Right atrium auricular region (tissue), 2 donors: Measurements from ENCODE around the gene CD300LB. TPM values are rescaled to one million over a fixed set of nuclear protein-coding genes. Genes with fewer than 3 reads are reported as not detected.

ENCODE experiments used
- DNase-seq: peaks from one replicate; pipeline ENCODE4 v3.0.0-alpha.2; 2019; ENCODE audit warnings: low spot score
- H3K27ac ChIP-seq, 2 donors: fragments of 200-600 bp; sonication (generic); 1 replicate in 1 of 2; 2 replicates in 1 of 2; pipeline ENCODE4 v1.5.1; 2016 to 2019
- H3K27me3 ChIP-seq, 2 donors: fragments of 200-600 bp; sonication (generic); one replicate each; pipeline versions ENCODE4 v1.5.1 to v1.6.0; 2017 to 2019
- H3K36me3 ChIP-seq: fragments of 200-600 bp; sonication (generic); one replicate; pipeline ENCODE4 v1.5.1; 2016
- H3K4me1 ChIP-seq, 2 donors: fragments of 200-600 bp; sonication (generic); one replicate each; pipeline versions ENCODE4 v1.5.1 to v1.6.0; 2017 to 2019
- H3K4me3 ChIP-seq, 2 donors: fragments of 200-600 bp; sonication (generic); 1 replicate in 1 of 2; 2 replicates in 1 of 2; pipeline ENCODE4 v1.5.1; 2017 to 2019; ENCODE audit warnings: mild to moderate bottlenecking in 1 of 2, moderate library complexity in 1 of 2
- H3K9me3 ChIP-seq, 2 donors: fragments of 200-600 bp; sonication (generic); one replicate each; pipeline ENCODE4 v1.5.1; 2019
- CTCF ChIP-seq, 2 donors: fragments of 200-600 bp; sonication (generic); IDR thresholded peaks; one replicate each; pipeline ENCODE4 v1.5.1; 2019; ENCODE audit warnings: antibody characterized with exemption in 2 of 2
- total RNA-seq, 2 donors: library from RNA; depleted of rRNA; stranded (reverse); fragments of >200 nt; gene quantifications; one replicate each; pipeline ENCODE4 v1.1.0, GENCODE V29; 2016

CD300LB gene
- total RNA-seq, 2 donors from 2014 or later, result 0.31 TPM; not detected in 1

GRCh38 chr17:74542727-74543383 is 11.6 kb upstream of the CD300LB start:
- no peak for TF ChIP-seq CTCF (IDR thresholded peaks at IDR 0.05)
- DNase-seq, result no peak
- Histone ChIP-seq H3K36me3 (no peaks in the 10 kb centered on the region), H3K27ac (no peak overlapping the region), H3K4me3 (no peak overlapping the region), H3K27me3 (no peaks in the 10 kb centered on the region), H3K4me1 (no peaks in the 10 kb centered on the region), H3K9me3 (no peaks in the 10 kb centered on the region)

- no peak for DNase-seq
- Histone ChIP-seq H3K36me3 (no peaks in the 10 kb centered on the region), H3K9me3 (no peaks in the 10 kb centered on the region), H3K4me3 (no peak overlapping the region), H3K27me3 (no peaks in the 10 kb centered on the region), H3K4me1 (no peaks in the 10 kb centered on the region), H3K27ac (no peak overlapping the region)
- no peak for TF ChIP-seq CTCF (IDR thresholded peaks at IDR 0.05)
Observed at GRCh38 chr17:74542166-74542565, 10.9 kb upstream of the CD300LB start.

GRCh38 chr17:74541176-74542111 is 10.2 kb upstream of the CD300LB start:
- TF ChIP-seq CTCF (IDR thresholded peaks at IDR 0.05), result no peak
- Histone ChIP-seq H3K27me3 (no peaks in the 10 kb centered on the region), H3K9me3 (no peaks in the 10 kb centered on the region), H3K4me3 (no peak overlapping the region), H3K36me3 (no peaks in the 10 kb centered on the region), H3K4me1 (no peaks in the 10 kb centered on the region), H3K27ac (no peak overlapping the region)
- DNase-seq, result no peak

GRCh38 chr17:74539281-74539820 is 8.1 kb upstream of the CD300LB start:
- no peak overlapping the region for H3K4me3 ChIP-seq
- H3K9me3 ChIP-seq, result peaks cover 0 to 10% of the 10 kb centered on the region in 2 donors
- H3K27me3 ChIP-seq, result no peaks in the 10 kb centered on the region
- TF ChIP-seq CTCF (IDR thresholded peaks at IDR 0.05), result no peak
- no peaks in the 10 kb centered on the region for H3K36me3 ChIP-seq
- H3K4me1 ChIP-seq, result no peaks in the 10 kb centered on the region
- H3K27ac ChIP-seq, result no peak overlapping the region
- no peak for DNase-seq

GRCh38 chr17:74536890-74537289 is 5.6 kb upstream of the CD300LB start:
- Histone ChIP-seq H3K4me1 (no peaks in the 10 kb centered on the region), H3K27me3 (no peaks in the 10 kb centered on the region)

More at GRCh38 chr17:74536890-74537289, 5.6 kb upstream of the CD300LB start:
- DNase-seq, result no peak
- H3K36me3 ChIP-seq, result no peaks in the 10 kb centered on the region
- H3K27ac ChIP-seq, result no peak overlapping the region
- peaks cover 0 to 10% of the 10 kb centered on the region in 2 donors for H3K9me3 ChIP-seq
- H3K4me3 ChIP-seq, result no peak overlapping the region
- no peak for TF ChIP-seq CTCF (IDR thresholded peaks at IDR 0.05)
